GM21390 (cell line): Measurements from ENCODE around the gene MAPK10.
"Not testable (repeated sequence)": the region's sequence is repeated elsewhere in the genome, so short reads cannot be mapped to it uniquely, and the experiment has no call there.

Source experiments
- ATAC-seq: cut with Tn5 transposase; IDR thresholded peaks from one replicate; pipeline ENCODE4 v1.9.1; 2021; ENCODE audit not compliant: unreplicated experiment

Gene MAPK10

GRCh38 chr4:85994576-85994975 is 365.3 kb downstream of the MAPK10 start:
- no peak for ATAC-seq

GRCh38 chr4:85993641-85994040 is 366.2 kb downstream of the MAPK10 start:
- ATAC-seq = no peak

GRCh38 chr4:85986266-85986665 is 373.6 kb downstream of the MAPK10 start:
- no peak for ATAC-seq

- ATAC-seq = peak; percentile 94
These were observed 380.6 kb downstream of the MAPK10 start for GRCh38 chr4:85979276-85979675.

- no peak for ATAC-seq
These were observed 389.3 kb downstream of the MAPK10 start for GRCh38 chr4:85970535-85970934.

GRCh38 chr4:85968945-85969819 is 390.7 kb downstream of the MAPK10 start:
- ATAC-seq = peak; percentile 52

GRCh38 chr4:85967872-85968271 is 392.0 kb downstream of the MAPK10 start:
- no peak for ATAC-seq

GRCh38 chr4:85966373-85966772 is 393.5 kb downstream of the MAPK10 start:
- ATAC-seq = no peak

- ATAC-seq = no peak
These were observed 394.3 kb downstream of the MAPK10 start for GRCh38 chr4:85965529-85965928.

- ATAC-seq = not testable (repeated sequence)
These were observed 394.8 kb downstream of the MAPK10 start for GRCh38 chr4:85965017-85965416.

- no peak for ATAC-seq
These were observed 395.6 kb downstream of the MAPK10 start for GRCh38 chr4:85964298-85964697.

- ATAC-seq = no peak
These were observed 396.6 kb downstream of the MAPK10 start for GRCh38 chr4:85963231-85963630.

- ATAC-seq = no peak
These were observed 398.0 kb downstream of the MAPK10 start for GRCh38 chr4:85961887-85962286.

GRCh38 chr4:85956293-85956945 is 403.4 kb downstream of the MAPK10 start:
- no peak for ATAC-seq

- ATAC-seq = no peak
These were observed 404.1 kb downstream of the MAPK10 start for GRCh38 chr4:85955620-85956292.

- ATAC-seq = no peak
These were observed 406.2 kb downstream of the MAPK10 start for GRCh38 chr4:85953651-85954018.

GRCh38 chr4:85952972-85953650 is 406.7 kb downstream of the MAPK10 start:
- ATAC-seq = no peak

- ATAC-seq = no peak
These were observed 407.3 kb downstream of the MAPK10 start for GRCh38 chr4:85952528-85952927.

- ATAC-seq = no peak
These were observed 408.8 kb downstream of the MAPK10 start for GRCh38 chr4:85951099-85951498.

- ATAC-seq = no peak
These were observed 413.0 kb downstream of the MAPK10 start for GRCh38 chr4:85946821-85947220.

- no peak for ATAC-seq
These were observed 417.7 kb downstream of the MAPK10 start for GRCh38 chr4:85942107-85942506.
